Measurements from ENCODE around the gene C10orf71. TPM values are rescaled to one million over a fixed set of nuclear protein-coding genes. Genes with fewer than 3 reads are reported as not detected.

The C10orf71 gene
- total RNA-seq, 1 donor from 2014 or later = not detected

- no peak for ATAC-seq
- no peak for DNase-seq (ENCODE audit: low spot score)
Observed at GRCh38 chr10:49293208-49293603, 5.8 kb upstream of the C10orf71 start.

- ATAC-seq = no peak
- DNase-seq (ENCODE audit: low spot score) = no peak
Observed at GRCh38 chr10:49294731-49295130, 4.2 kb upstream of the C10orf71 start.

GRCh38 chr10:49295297-49295696 is 3.7 kb upstream of the C10orf71 start:
- DNase-seq (ENCODE audit: low spot score) = no peak
- ATAC-seq = no peak

GRCh38 chr10:49296382-49296781 is 2.6 kb upstream of the C10orf71 start:
- ATAC-seq = no peak
- no peak for DNase-seq (ENCODE audit: low spot score)

GRCh38 chr10:49296836-49297235 is 2.1 kb upstream of the C10orf71 start:
- ATAC-seq (no peak), DNase-seq (ENCODE audit: low spot score) (no peak)

GRCh38 chr10:49297818-49298670 is 926 bp upstream of the C10orf71 start:
- no peak for ATAC-seq
- DNase-seq (ENCODE audit: low spot score) = no peak

- ATAC-seq (peak; percentile 31), DNase-seq (ENCODE audit: low spot score) (no peak)
Observed at GRCh38 chr10:49298671-49298982, 343 bp upstream of the C10orf71 start.

GRCh38 chr10:49299816-49300139 is 808 bp downstream of the C10orf71 start:
- no peak for ATAC-seq

GRCh38 chr10:49300140-49300974 is 1.4 kb downstream of the C10orf71 start:
- DNase-seq (ENCODE audit: low spot score) (no peak), ATAC-seq (peak; percentile 71)

More at GRCh38 chr10:49299816-49300139, 808 bp downstream of the C10orf71 start:
- DNase-seq (ENCODE audit: low spot score) = no peak

- DNase-seq (ENCODE audit: low spot score) = no peak
- no peak for ATAC-seq
Observed at GRCh38 chr10:49301302-49301701, 2.3 kb downstream of the C10orf71 start.

- no peak for DNase-seq (ENCODE audit: low spot score)
- no peak for ATAC-seq
Observed at GRCh38 chr10:49302088-49302487, 3.1 kb downstream of the C10orf71 start.

- no peak for DNase-seq (ENCODE audit: low spot score)
- ATAC-seq = no peak
Observed at GRCh38 chr10:49303711-49304110, 4.7 kb downstream of the C10orf71 start.

GRCh38 chr10:49304137-49304536 is 5.2 kb downstream of the C10orf71 start:
- DNase-seq (ENCODE audit: low spot score) (no peak), ATAC-seq (no peak)

- no peak for DNase-seq (ENCODE audit: low spot score)
- no peak for ATAC-seq
Observed at GRCh38 chr10:49307921-49308320, 9.0 kb downstream of the C10orf71 start.

- ATAC-seq (no peak), DNase-seq (ENCODE audit: low spot score) (no peak)
Observed at GRCh38 chr10:49308881-49309280, 9.9 kb downstream of the C10orf71 start.

GRCh38 chr10:49309691-49310411 is 10.9 kb downstream of the C10orf71 start:
- no peak for DNase-seq (ENCODE audit: low spot score)
- ATAC-seq = peak; percentile 44

- DNase-seq (ENCODE audit: low spot score) = no peak
- no peak for ATAC-seq
Observed at GRCh38 chr10:49310460-49310859, 11.5 kb downstream of the C10orf71 start.

GRCh38 chr10:49310901-49311554 is 12.1 kb downstream of the C10orf71 start:
- no peak for DNase-seq (ENCODE audit: low spot score)
- ATAC-seq = no peak

- DNase-seq (ENCODE audit: low spot score) (no peak), ATAC-seq (peak; percentile 24)
Observed at GRCh38 chr10:49311555-49312236, 12.7 kb downstream of the C10orf71 start.

GRCh38 chr10:49312246-49312869 is 13.4 kb downstream of the C10orf71 start:
- ATAC-seq (no peak), DNase-seq (ENCODE audit: low spot score) (no peak)
